Measurements from ENCODE around the gene AGTRAP. TPM values are rescaled to one million over a fixed set of nuclear protein-coding genes. Genes with fewer than 3 reads are reported as not detected.

AGTRAP gene
- total RNA-seq, 1 experiment from 2014 or later = 57.0 TPM

- ATAC-seq (no peak), DNase-seq (ENCODE audit: low read depth, low spot score) (no peak)
- Histone ChIP-seq H3K4me3 (ENCODE audit: low read depth in 2 of 2, low read length in 2 of 2) (no peak overlapping the region), H3K4me1 (ENCODE audit: control insufficient read depth, insufficient read depth, low read length) (peaks cover 13% of the 10 kb centered on the region), H3K27ac (ENCODE audit: low read length) (no peak overlapping the region), H3K27me3 (ENCODE audit: control insufficient read depth, insufficient read depth, low read length) (no peaks in the 10 kb centered on the region), H3K9me3 (ENCODE audit: control insufficient read depth, insufficient read depth, low read depth, low read length) (no peaks in the 10 kb centered on the region), H3K36me3 (ENCODE audit: control insufficient read depth, insufficient read depth, low read length) (no peaks in the 10 kb centered on the region)
- in situ Hi-C loops (cut with HindIII; ENCODE audit: low pct_unique_long_range_greater_than_20kb, low sequenced_read_pairs) = no loop called here
- CTCF ChIA-PET = no interaction called here
- BruUV-seq (replicated peaks) = no TSS peak
- TF ChIP-seq POLR2AphosphoS5 (IDR thresholded peaks at IDR 0.05; ENCODE audit: low read depth, low read length) (no peak), CTCF (IDR thresholded peaks at IDR 0.05) (no peak), REST (IDR thresholded peaks at IDR 0.05; ENCODE audit: insufficient read depth in 1 of 2, low read depth in 2 of 2, low read length in 1 of 2) (no peak)
- intact Hi-C loops (cut with micrococcal nuclease; ENCODE audit: unreplicated experiment) = no loop called here
- POLR2A ChIA-PET = no interaction called here
Observed at GRCh38 chr1:11704691-11705475, 31.1 kb upstream of the AGTRAP start.

- ChIA-PET CTCF (no interaction called here), POLR2A (no interaction called here)
- in situ Hi-C loops (cut with HindIII; ENCODE audit: low pct_unique_long_range_greater_than_20kb, low sequenced_read_pairs) (no loop called here), intact Hi-C loops (cut with micrococcal nuclease; ENCODE audit: unreplicated experiment) (no loop called here)
- Histone ChIP-seq H3K4me1 (ENCODE audit: control insufficient read depth, insufficient read depth, low read length) (peaks cover 13% of the 10 kb centered on the region), H3K9me3 (ENCODE audit: control insufficient read depth, insufficient read depth, low read depth, low read length) (no peaks in the 10 kb centered on the region), H3K27ac (ENCODE audit: low read length) (no peak overlapping the region), H3K36me3 (ENCODE audit: control insufficient read depth, insufficient read depth, low read length) (no peaks in the 10 kb centered on the region), H3K4me3 (ENCODE audit: low read depth in 2 of 2, low read length in 2 of 2) (no peak overlapping the region), H3K27me3 (ENCODE audit: control insufficient read depth, insufficient read depth, low read length) (no peaks in the 10 kb centered on the region)
- no peak for ATAC-seq
- no peak for DNase-seq (ENCODE audit: low read depth, low spot score)
- no TSS peak for BruUV-seq (replicated peaks)
- TF ChIP-seq TCF7L2 (IDR thresholded peaks at IDR 0.05; ENCODE audit: low read depth, low read length) = no peak
- TF ChIP-seq CTCF (IDR thresholded peaks at IDR 0.05) = no peak
- TF ChIP-seq POLR2AphosphoS5 (IDR thresholded peaks at IDR 0.05; ENCODE audit: low read depth, low read length) = no peak
- no peak for TF ChIP-seq REST (IDR thresholded peaks at IDR 0.05; ENCODE audit: insufficient read depth in 1 of 2, low read depth in 2 of 2, low read length in 1 of 2)
- TF ChIP-seq SIN3A (IDR thresholded peaks at IDR 0.05; ENCODE audit: borderline replicate concordance, insufficient read depth, low read depth, low read length) = no peak
Observed at GRCh38 chr1:11705596-11705995, 30.3 kb upstream of the AGTRAP start.

Measured in Panc1 (cell line).